ENCODE data around the gene DEPP1.

DNA sequence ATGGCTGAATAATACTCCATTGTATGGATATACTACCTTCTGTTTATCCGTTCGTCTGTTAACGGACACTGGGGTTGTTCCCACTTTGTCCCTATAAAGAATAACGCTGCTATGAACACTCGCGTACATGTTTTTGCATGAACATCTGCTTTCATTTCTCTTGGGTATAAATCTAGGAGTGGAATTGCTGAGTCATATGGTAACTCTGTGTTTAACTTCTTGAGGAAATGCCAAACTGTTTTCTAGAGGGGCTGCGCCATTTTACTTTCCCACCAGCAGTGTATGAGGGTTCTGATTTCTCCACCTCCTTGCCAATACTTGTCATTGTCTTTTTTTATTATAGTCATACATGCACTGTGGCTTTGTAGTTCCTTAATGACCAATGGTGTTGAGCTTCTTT lies 39.7 kb downstream of the DEPP1 start:
- TF ChIP-seq YY1 (IDR thresholded peaks at IDR 0.05; ENCODE audit: low read depth) (no peak), EGR1 (IDR thresholded peaks at IDR 0.05) (no peak)
- TF ChIP-seq, protein P1, sequence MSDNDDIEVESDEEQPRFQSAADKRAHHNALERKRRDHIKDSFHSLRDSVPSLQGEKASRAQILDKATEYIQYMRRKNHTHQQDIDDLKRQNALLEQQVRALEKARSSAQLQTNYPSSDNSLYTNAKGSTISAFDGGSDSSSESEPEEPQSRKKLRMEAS (IDR thresholded peaks at IDR 0.05), result no peak
